ENCODE data around the gene GRID2. TPM values are rescaled to one million over a fixed set of nuclear protein-coding genes. Genes with fewer than 3 reads are reported as not detected.
"Not testable (repeated sequence)": the region's sequence is repeated elsewhere in the genome, so short reads cannot be mapped to it uniquely, and the experiment has no call there.

The GRID2 gene
- total RNA-seq, 1 experiment from 2014 or later = 2.2 TPM

DNA sequence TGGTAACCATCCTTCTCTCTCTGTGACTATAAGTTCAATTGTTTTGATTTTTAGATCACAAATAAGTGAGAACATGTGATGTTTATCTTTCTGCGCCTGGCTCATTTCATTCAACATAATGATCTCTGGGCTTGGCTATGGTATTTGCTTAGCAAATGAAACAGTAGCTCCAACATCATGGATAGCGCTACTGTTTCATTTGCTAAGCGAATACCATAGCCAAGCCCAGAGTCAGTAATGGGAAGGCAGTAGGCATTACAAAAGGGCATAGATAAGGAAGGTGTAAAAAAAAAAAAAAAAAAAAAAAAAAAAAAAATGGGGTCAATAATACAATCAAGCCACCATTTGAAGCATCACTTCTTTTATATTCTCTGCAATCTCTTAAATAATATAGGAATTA is 1055.8 kb downstream of the GRID2 start:
- CTCF ChIA-PET = no interaction called here
- Histone ChIP-seq H3F3A (ENCODE audit: low read length, unreplicated experiment) (no peaks in the 10 kb centered on the region), H3K9me2 (replicated peaks; ENCODE audit: low read length) (no peaks in the 10 kb centered on the region), H4K20me1 (ENCODE audit: low read length) (no peaks in the 10 kb centered on the region), H3K27me3 (ENCODE audit: low read length) (no peaks in the 10 kb centered on the region), H3K79me2 (ENCODE audit: low read length) (no peaks in the 10 kb centered on the region), H3K9ac (ENCODE audit: low read length) (no peak overlapping the region), H3K36me3 (ENCODE audit: low read depth, low read length) (no peaks in the 10 kb centered on the region), H3K9me3 (ENCODE audit: low read length) (no peaks in the 10 kb centered on the region), H3K4me3 (ENCODE audit: low read length) (no peak overlapping the region), H3K4me1 (ENCODE audit: insufficient read depth, low read length) (no peaks in the 10 kb centered on the region), H3K27ac (ENCODE audit: low read length) (no peak overlapping the region), H3K4me2 (ENCODE audit: low read length) (no peak overlapping the region), H2AFZ (ENCODE audit: low read length) (no peak overlapping the region)
- POLR2A ChIA-PET (ENCODE audit: unreplicated experiment) = no interaction called here
- no peak for DNase-seq
- no peak for ATAC-seq
- TF ChIP-seq EZH2 (IDR thresholded peaks at IDR 0.05; ENCODE audit: low read length, unreplicated experiment) = no peak
- intact Hi-C loops (cut with micrococcal nuclease) = no loop called here
- BruUV-seq (replicated peaks) = no TSS peak

DNA sequence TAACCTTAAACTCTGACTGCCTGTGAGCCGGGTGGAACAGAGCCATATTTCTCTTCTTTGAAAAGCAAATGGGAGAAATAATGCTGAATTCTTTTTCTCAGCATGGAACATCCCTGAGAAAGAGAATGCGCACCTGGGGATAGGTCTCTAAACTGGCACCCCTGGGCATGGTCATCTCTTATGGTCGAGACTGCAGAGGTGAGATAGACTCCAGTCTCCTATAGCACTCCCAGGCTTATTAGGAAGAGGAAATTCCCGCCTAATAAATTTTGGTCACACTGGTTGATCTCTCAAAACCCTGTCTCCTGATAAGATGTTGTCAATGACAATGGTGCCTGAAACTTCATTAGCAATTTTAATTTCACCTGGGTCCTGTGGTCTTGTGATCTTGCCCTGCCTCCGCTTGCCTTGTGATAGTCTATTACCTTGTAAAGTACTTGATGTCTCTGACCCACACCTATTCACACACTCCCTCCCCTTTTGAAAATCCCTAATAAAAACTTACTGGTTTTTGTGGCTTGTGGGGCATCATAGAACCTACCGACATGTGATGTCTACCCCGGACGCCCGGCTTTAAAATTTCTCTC is 1062.5 kb downstream of the GRID2 start:
- H3K4me3 ChIP-seq (ENCODE audit: low read length); H3K36me3 ChIP-seq (ENCODE audit: low read depth, low read length); DNase-seq; H3K9ac ChIP-seq (ENCODE audit: low read length); BruUV-seq (replicated peaks); H4K20me1 ChIP-seq (ENCODE audit: low read length); H2AFZ ChIP-seq (ENCODE audit: low read length); H3K9me2 ChIP-seq (replicated peaks; ENCODE audit: low read length); H3K9me3 ChIP-seq (ENCODE audit: low read length); H3F3A ChIP-seq (ENCODE audit: low read length, unreplicated experiment); H3K79me2 ChIP-seq (ENCODE audit: low read length); H3K4me2 ChIP-seq (ENCODE audit: low read length); H3K27me3 ChIP-seq (ENCODE audit: low read length); CTCF ChIA-PET; ATAC-seq; POLR2A ChIA-PET (ENCODE audit: unreplicated experiment); H3K27ac ChIP-seq (ENCODE audit: low read length); H3K4me1 ChIP-seq (ENCODE audit: insufficient read depth, low read length); intact Hi-C loops (cut with micrococcal nuclease): not testable (repeated sequence)

DNA sequence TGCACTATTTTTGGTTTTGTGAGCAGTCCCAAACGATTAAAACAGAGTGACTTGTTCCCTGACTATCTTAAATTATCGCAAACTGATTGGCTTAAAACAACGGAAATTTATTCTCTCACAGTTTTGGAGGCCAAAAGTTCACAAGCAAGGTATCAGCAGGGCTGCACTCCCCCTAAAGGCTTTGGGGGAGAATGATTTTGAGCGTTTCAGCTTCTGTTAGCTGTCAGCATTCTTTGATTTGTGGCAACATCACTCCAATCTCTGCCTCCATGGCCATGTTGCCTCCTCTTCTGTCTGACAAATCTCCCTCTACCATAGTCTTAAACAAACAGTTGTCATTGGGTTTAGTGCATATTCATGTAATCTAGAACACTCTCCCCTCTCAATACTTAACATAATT is 1065.2 kb downstream of the GRID2 start:
- ChIA-PET POLR2A (ENCODE audit: unreplicated experiment) (no interaction called here), CTCF (no interaction called here)
- H4K20me1 ChIP-seq (ENCODE audit: low read length) = no peaks in the 10 kb centered on the region
- H3K36me3 ChIP-seq (ENCODE audit: low read depth, low read length) = no peaks in the 10 kb centered on the region
- H3K27me3 ChIP-seq (ENCODE audit: low read length) = no peaks in the 10 kb centered on the region
- TF ChIP-seq EZH2 (IDR thresholded peaks at IDR 0.05; ENCODE audit: low read length, unreplicated experiment) (no peak), EZH2phosphoT487 (IDR thresholded peaks at IDR 0.05; ENCODE audit: borderline replicate concordance, low read length) (no peak)
- TF ChIP-seq, protein P1, sequence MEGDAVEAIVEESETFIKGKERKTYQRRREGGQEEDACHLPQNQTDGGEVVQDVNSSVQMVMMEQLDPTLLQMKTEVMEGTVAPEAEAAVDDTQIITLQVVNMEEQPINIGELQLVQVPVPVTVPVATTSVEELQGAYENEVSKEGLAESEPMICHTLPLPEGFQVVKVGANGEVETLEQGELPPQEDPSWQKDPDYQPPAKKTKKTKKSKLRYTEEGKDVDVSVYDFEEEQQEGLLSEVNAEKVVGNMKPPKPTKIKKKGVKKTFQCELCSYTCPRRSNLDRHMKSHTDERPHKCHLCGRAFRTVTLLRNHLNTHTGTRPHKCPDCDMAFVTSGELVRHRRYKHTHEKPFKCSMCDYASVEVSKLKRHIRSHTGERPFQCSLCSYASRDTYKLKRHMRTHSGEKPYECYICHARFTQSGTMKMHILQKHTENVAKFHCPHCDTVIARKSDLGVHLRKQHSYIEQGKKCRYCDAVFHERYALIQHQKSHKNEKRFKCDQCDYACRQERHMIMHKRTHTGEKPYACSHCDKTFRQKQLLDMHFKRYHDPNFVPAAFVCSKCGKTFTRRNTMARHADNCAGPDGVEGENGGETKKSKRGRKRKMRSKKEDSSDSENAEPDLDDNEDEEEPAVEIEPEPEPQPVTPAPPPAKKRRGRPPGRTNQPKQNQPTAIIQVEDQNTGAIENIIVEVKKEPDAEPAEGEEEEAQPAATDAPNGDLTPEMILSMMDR (conservative IDR thresholded peaks at IDR 0.05; ENCODE audit: low read depth, low read length) = no peak
- no peak for ATAC-seq
- no peak overlapping the region for H2AFZ ChIP-seq (ENCODE audit: low read length)
- no peak overlapping the region for H3K4me3 ChIP-seq (ENCODE audit: low read length)
- H3K9ac ChIP-seq (ENCODE audit: low read length) = no peak overlapping the region
- H3K27ac ChIP-seq (ENCODE audit: low read length) = no peak overlapping the region
- BruUV-seq (replicated peaks) = no TSS peak
- no peaks in the 10 kb centered on the region for H3K9me3 ChIP-seq (ENCODE audit: low read length)
- no peak overlapping the region for H3K4me2 ChIP-seq (ENCODE audit: low read length)
- no peaks in the 10 kb centered on the region for H3K9me2 ChIP-seq (replicated peaks; ENCODE audit: low read length)
- H3K4me1 ChIP-seq (ENCODE audit: insufficient read depth, low read length) = no peaks in the 10 kb centered on the region
- H3K79me2 ChIP-seq (ENCODE audit: low read length) = no peaks in the 10 kb centered on the region
- intact Hi-C loops (cut with micrococcal nuclease) = no loop called here
- no peak for DNase-seq
- H3F3A ChIP-seq (ENCODE audit: low read length, unreplicated experiment) = no peaks in the 10 kb centered on the region

DNA sequence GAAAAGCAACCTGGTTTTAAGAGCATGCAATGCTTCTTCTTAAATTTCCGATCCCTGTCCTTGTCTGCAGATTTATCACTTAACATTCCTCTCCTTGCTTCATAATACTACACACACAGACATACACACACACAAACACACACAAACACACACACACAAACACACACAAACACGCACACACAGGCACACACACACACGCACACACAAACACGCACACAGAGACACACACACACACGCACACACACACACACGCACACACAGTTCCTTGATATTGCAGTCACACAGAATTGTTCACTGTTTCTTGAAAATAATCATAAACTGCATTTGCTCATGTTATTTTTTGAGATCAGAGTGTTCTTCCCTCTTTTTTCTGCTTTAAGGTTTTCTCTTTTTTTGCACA is 1066.5 kb downstream of the GRID2 start:
- H3K9me3 ChIP-seq (ENCODE audit: low read length) = no peaks in the 10 kb centered on the region
- H3K4me3 ChIP-seq (ENCODE audit: low read length) = no peak overlapping the region
- BruUV-seq (replicated peaks) = no TSS peak
- H3F3A ChIP-seq (ENCODE audit: low read length, unreplicated experiment) = no peaks in the 10 kb centered on the region
- ATAC-seq (no peak), DNase-seq (no peak)
- no peak overlapping the region for H2AFZ ChIP-seq (ENCODE audit: low read length)
- ChIA-PET CTCF (no interaction called here), POLR2A (ENCODE audit: unreplicated experiment) (no interaction called here)
- no peaks in the 10 kb centered on the region for H3K79me2 ChIP-seq (ENCODE audit: low read length)
- intact Hi-C loops (cut with micrococcal nuclease) = no loop called here
- no peak overlapping the region for H3K27ac ChIP-seq (ENCODE audit: low read length)
- H3K4me2 ChIP-seq (ENCODE audit: low read length) = no peak overlapping the region
- no peaks in the 10 kb centered on the region for H3K4me1 ChIP-seq (ENCODE audit: insufficient read depth, low read length)
- no peaks in the 10 kb centered on the region for H3K9me2 ChIP-seq (replicated peaks; ENCODE audit: low read length)
- H3K9ac ChIP-seq (ENCODE audit: low read length) = no peak overlapping the region
- TF ChIP-seq, protein P1 (conservative IDR thresholded peaks at IDR 0.05; ENCODE audit: low read depth, low read length) = no peak
- TF ChIP-seq EZH2phosphoT487 (IDR thresholded peaks at IDR 0.05; ENCODE audit: borderline replicate concordance, low read length) (no peak), EZH2 (IDR thresholded peaks at IDR 0.05; ENCODE audit: low read length, unreplicated experiment) (no peak)
- no peaks in the 10 kb centered on the region for H3K36me3 ChIP-seq (ENCODE audit: low read depth, low read length)
- H3K27me3 ChIP-seq (ENCODE audit: low read length) = no peaks in the 10 kb centered on the region
- H4K20me1 ChIP-seq (ENCODE audit: low read length) = no peaks in the 10 kb centered on the region
